Natural killer cell treated with Interleukin-12 subunit alpha and Interleukin-12 subunit beta and Interleukin-15 and Interleukin-18, amount 100 ng/mL, for 72 hours (primary cell): ENCODE data around the gene AGAP5. TPM values are rescaled to one million over a fixed set of nuclear protein-coding genes. Genes with fewer than 3 reads are reported as not detected.
"Not testable (repeated sequence)": the region's sequence is repeated elsewhere in the genome, so short reads cannot be mapped to it uniquely, and the experiment has no call there.

ENCODE experiments used
- ATAC-seq, 2 donors: fragments of 150-1000 bp; cut with Tn5 transposase in 1 of 2; sonication (Bioruptor Pico), chemical (Tn5 transposase) in 1 of 2; 2 replicates each; pipeline ENCODE4 v1.10.0; 2021
- DNase-seq: peaks from one replicate; pipeline ENCODE4 v3.0.0; 2022; ENCODE audit warnings: low spot score
- H3K27ac Mint-ChIP-seq, 2 donors: 1 replicate in 1 of 2; 2 replicates in 1 of 2; pipeline ENCODE4 v1.8.0; 2022; ENCODE audit warnings: mixed read lengths in 2 of 2, mild to moderate bottlenecking in 1 of 2, moderate library complexity in 1 of 2
- H3K27me3 Mint-ChIP-seq, 2 donors: 1 replicate in 1 of 2; 2 replicates in 1 of 2; pipeline ENCODE4 v1.8.0; 2022; ENCODE audit warnings: mixed read lengths in 2 of 2
- H3K36me3 Mint-ChIP-seq: one replicate; pipeline ENCODE4 v1.8.0; 2022; ENCODE audit warnings: mixed read lengths
- H3K4me1 Mint-ChIP-seq, 2 donors: 1 replicate in 1 of 2; 2 replicates in 1 of 2; pipeline ENCODE4 v1.8.0; 2022; ENCODE audit warnings: low read depth in 2 of 2, mixed read lengths in 2 of 2, mild to moderate bottlenecking in 1 of 2
- H3K4me3 Mint-ChIP-seq: one replicate; pipeline ENCODE4 v1.8.0; 2022; ENCODE audit warnings: mixed read lengths
- H3K9me3 Mint-ChIP-seq: 2 replicates; pipeline ENCODE4 v1.8.0; 2022; ENCODE audit warnings: mixed read lengths
- total RNA-seq, 2 donors: library from RNA; stranded (reverse); gene quantifications; one replicate each; pipeline ENCODE4 v1.2.3, GENCODE V29; 2022

Gene AGAP5
- total RNA-seq, 2 donors from 2014 or later: 9.8 to 26.0 TPM

- ATAC-seq (peak; percentile 92 to 93), DNase-seq (peak; percentile 90)
- Mint-ChIP-seq H3K9me3 (no peaks in the 10 kb centered on the region), H3K4me1 (peaks cover 11 to 16% of the 10 kb centered on the region in 2 donors), H3K27ac (peak overlapping the region; percentile 92 to 95), H3K4me3 (peak overlapping the region; percentile 93), H3K36me3 (peaks cover 13% of the 10 kb centered on the region), H3K27me3 (no peaks in the 10 kb centered on the region)
These were observed 32.4 kb upstream of the AGAP5 start for GRCh38 chr10:73730153-73730906.

DNA sequence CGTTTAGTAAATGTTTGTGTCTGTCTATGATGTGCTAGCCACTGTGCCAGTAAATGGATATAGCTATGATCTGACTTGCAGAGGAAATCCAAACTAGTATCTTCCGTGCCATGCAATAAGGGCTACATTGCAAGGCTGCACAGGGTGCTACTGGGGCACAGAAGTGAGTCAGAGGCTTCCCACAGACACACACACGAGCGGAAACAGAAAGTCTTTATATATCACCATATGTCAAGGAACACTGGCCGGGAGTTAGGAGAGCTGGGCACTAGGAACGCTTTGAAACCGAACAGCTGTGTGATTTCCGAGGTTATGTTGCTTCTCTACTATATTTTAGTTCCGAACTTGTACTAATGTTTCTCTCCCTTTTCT is 31.9 kb upstream of the AGAP5 start:
- not testable (repeated sequence) for H3K27me3 Mint-ChIP-seq, H3K9me3 Mint-ChIP-seq
- H3K36me3 Mint-ChIP-seq: peaks cover 13% of the 10 kb centered on the region
- H3K4me1 Mint-ChIP-seq: peaks cover 8 to 16% of the 10 kb centered on the region in 2 donors
- peak; percentile 62 to 66 for ATAC-seq
- H3K4me3 Mint-ChIP-seq: peak overlapping the region; percentile 93
- peak overlapping the region; percentile 92 to 95 for H3K27ac Mint-ChIP-seq
- DNase-seq: peak; percentile 69

- no peaks in the 10 kb centered on the region for H3K27me3 Mint-ChIP-seq
- peaks cover 0 to 7% of the 10 kb centered on the region in 2 donors for H3K4me1 Mint-ChIP-seq
- no peaks in the 10 kb centered on the region for H3K9me3 Mint-ChIP-seq
- no peak overlapping the region for H3K27ac Mint-ChIP-seq
- no peak overlapping the region for H3K4me3 Mint-ChIP-seq
- ATAC-seq (no peak), DNase-seq (no peak)
- peaks cover 21% of the 10 kb centered on the region for H3K36me3 Mint-ChIP-seq
These were observed 25.6 kb upstream of the AGAP5 start for GRCh38 chr10:73723516-73723915.

- H3K27me3 Mint-ChIP-seq, H3K4me1 Mint-ChIP-seq, H3K9me3 Mint-ChIP-seq, H3K4me3 Mint-ChIP-seq, ATAC-seq, H3K27ac Mint-ChIP-seq, DNase-seq: not testable (repeated sequence)
- peaks cover 18% of the 10 kb centered on the region for H3K36me3 Mint-ChIP-seq
These were observed 22.7 kb upstream of the AGAP5 start for GRCh38 chr10:73720561-73720960.

DNA sequence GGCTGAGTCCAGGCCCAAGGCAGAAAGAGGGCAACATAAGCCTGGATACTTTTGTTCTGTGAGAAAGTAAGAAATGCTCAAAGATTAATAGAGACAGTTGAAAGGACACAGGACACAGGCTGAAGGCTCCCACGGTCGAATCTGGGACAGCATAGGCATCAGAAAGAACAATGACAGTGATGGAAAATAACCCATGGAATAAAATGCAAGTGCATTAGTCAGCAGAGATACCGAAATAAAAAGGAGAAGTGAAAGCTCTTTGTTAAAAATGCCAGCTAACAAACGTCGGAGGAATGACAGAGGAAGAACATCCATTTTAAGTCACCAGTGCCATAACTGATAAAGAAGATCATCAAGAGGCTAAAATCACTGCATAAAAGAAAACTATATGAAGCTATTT is 19.6 kb upstream of the AGAP5 start:
- no peak for ATAC-seq
- Mint-ChIP-seq H3K4me1 (no peaks in the 10 kb centered on the region), H3K27me3 (no peaks in the 10 kb centered on the region), H3K27ac (no peak overlapping the region), H3K36me3 (peaks cover 18% of the 10 kb centered on the region), H3K9me3 (no peaks in the 10 kb centered on the region), H3K4me3 (no peak overlapping the region)
- DNase-seq: no peak

DNA sequence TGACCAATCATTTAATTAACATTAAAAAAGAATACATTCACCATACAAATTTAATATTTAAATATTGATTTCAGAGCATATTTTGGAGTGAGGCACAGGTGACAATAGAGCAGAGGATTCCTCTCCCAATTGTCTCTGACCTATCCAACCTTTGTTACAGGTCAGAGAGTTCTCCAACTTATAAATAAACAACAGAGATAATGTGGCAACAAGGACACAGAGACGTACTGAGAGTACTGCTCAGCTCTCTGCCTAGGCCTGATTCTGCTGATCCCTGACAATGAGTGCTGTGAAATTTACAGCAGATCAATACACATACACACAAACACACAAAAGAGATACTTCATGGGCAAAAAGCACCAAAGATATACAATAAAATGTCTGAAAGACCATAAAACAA is 18.3 kb upstream of the AGAP5 start:
- peaks cover 18% of the 10 kb centered on the region for H3K36me3 Mint-ChIP-seq
- no peak overlapping the region for H3K4me3 Mint-ChIP-seq
- no peak for ATAC-seq
- no peaks in the 10 kb centered on the region for H3K27me3 Mint-ChIP-seq
- H3K27ac Mint-ChIP-seq: no peak overlapping the region
- no peak for DNase-seq
- H3K4me1 Mint-ChIP-seq: no peaks in the 10 kb centered on the region
- H3K9me3 Mint-ChIP-seq: no peaks in the 10 kb centered on the region

DNA sequence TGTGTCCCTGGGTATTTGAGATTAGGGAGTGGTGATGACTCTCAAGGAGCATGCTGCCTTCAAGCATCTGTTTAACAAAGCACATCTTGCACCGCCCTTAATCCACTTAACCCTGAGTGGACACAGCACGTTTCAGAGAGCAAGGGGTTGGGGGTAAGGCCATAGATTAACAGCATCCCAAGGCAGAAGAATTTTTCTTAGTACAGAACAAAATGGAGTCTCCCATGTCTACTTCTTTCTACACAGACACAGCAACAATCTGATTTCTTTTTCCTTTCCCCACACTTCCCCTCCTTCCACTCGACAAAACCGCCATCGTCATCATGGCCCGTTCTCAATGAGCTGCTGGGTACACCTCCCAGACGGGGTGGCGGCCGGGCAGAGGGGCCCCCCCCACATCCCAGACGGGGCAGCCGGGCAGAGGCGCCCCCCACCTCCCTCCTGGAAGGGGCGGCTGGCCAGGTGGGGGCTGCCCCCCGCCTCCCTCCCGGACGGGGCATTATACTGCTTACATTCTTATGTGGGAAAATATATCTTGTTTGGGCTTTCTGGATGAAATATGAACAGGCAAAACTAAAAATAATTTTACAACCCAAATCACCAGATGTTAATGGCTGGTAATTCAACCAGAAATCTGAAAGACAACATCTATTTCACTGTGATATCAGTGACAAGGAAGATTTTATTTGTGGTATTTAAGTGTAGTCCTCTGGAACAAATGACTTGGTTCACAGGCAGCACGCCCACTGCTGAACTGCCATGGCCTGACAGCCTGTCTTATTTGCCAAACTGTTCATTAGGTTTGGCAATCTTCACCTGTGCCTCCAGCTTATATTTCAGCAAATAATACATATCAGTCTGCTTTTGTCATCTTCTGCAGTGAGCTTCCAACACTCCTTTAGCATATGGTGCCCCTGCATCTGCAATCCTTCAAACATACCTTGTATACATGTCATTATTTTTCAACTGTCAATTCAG is 17.6 kb upstream of the AGAP5 start:
- not testable (repeated sequence) for ATAC-seq, H3K4me3 Mint-ChIP-seq

DNA sequence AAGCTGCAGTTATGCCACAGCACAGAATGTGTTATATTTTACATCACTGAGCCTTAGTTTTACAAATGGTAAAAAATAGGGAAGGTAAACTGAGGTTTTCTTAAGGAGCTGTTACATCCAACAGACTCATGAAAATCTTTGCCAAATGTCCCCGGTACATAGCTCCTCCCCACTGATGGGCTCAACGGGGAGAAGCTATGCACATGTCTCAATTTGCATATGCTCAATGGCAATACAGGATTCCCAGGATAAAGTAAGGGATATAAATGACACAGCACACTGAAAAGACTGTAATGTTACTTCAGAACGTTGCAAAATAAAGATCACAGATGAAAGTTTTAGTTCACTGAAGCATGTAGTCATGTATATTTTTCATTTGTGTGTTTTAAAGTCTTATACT is 16.6 kb upstream of the AGAP5 start:
- DNase-seq, H3K4me3 Mint-ChIP-seq, ATAC-seq, H3K9me3 Mint-ChIP-seq, H3K27ac Mint-ChIP-seq, H3K27me3 Mint-ChIP-seq, H3K4me1 Mint-ChIP-seq: not testable (repeated sequence)
- peaks cover 18% of the 10 kb centered on the region for H3K36me3 Mint-ChIP-seq

More for the DNA sequence above, 17.6 kb upstream of the AGAP5 start:
- H3K27ac Mint-ChIP-seq, H3K27me3 Mint-ChIP-seq, DNase-seq, H3K9me3 Mint-ChIP-seq, H3K4me1 Mint-ChIP-seq: not testable (repeated sequence)
- H3K36me3 Mint-ChIP-seq: peaks cover 18% of the 10 kb centered on the region

DNA sequence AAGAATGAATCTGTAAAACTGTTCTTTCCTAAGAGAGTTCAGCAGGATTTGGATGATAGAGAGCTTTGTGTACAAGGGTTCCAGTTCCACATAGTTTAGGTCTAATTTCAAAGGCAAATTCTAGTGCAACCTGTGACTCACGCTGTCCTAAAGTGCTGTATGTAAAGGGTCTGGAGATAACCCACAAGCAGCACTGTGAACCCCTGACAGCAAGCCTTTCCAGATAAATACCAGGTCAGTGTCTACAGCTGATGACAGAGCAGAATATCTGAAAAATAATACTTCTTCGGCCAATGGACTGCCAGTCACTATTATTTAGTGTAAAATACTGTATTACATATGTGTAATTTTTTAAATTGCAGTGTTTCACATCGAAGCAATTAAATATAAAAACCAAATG is 16.0 kb upstream of the AGAP5 start:
- not testable (repeated sequence) for H3K9me3 Mint-ChIP-seq, DNase-seq, H3K4me1 Mint-ChIP-seq, H3K27me3 Mint-ChIP-seq, H3K27ac Mint-ChIP-seq, H3K4me3 Mint-ChIP-seq, ATAC-seq
- H3K36me3 Mint-ChIP-seq: peaks cover 13% of the 10 kb centered on the region

GRCh38 chr10:73711683-73712082 is 13.8 kb upstream of the AGAP5 start:
- H3K4me3 Mint-ChIP-seq, DNase-seq, ATAC-seq, H3K36me3 Mint-ChIP-seq, H3K27me3 Mint-ChIP-seq, H3K9me3 Mint-ChIP-seq, H3K4me1 Mint-ChIP-seq, H3K27ac Mint-ChIP-seq: not testable (repeated sequence)

GRCh38 chr10:73708122-73708521 is 10.2 kb upstream of the AGAP5 start:
- H3K4me1 Mint-ChIP-seq, H3K27me3 Mint-ChIP-seq, H3K4me3 Mint-ChIP-seq, H3K9me3 Mint-ChIP-seq, H3K36me3 Mint-ChIP-seq, ATAC-seq, DNase-seq, H3K27ac Mint-ChIP-seq: not testable (repeated sequence)

GRCh38 chr10:73707628-73708027 is 9.7 kb upstream of the AGAP5 start:
- not testable (repeated sequence) for H3K4me1 Mint-ChIP-seq, H3K36me3 Mint-ChIP-seq, H3K9me3 Mint-ChIP-seq, DNase-seq, H3K27ac Mint-ChIP-seq, ATAC-seq, H3K27me3 Mint-ChIP-seq, H3K4me3 Mint-ChIP-seq

- Mint-ChIP-seq H3K36me3 (peaks cover 13% of the 10 kb centered on the region), H3K27ac (peak overlapping the region in 1 of 2 donors; percentile 61)
- not testable (repeated sequence) for H3K9me3 Mint-ChIP-seq, H3K27me3 Mint-ChIP-seq, H3K4me3 Mint-ChIP-seq, ATAC-seq, H3K4me1 Mint-ChIP-seq, DNase-seq
These were observed 8.6 kb upstream of the AGAP5 start for GRCh38 chr10:73706488-73706887.

GRCh38 chr10:73705506-73706072 is 7.7 kb upstream of the AGAP5 start:
- peaks cover 16% of the 10 kb centered on the region for H3K36me3 Mint-ChIP-seq
- H3K27ac Mint-ChIP-seq, H3K9me3 Mint-ChIP-seq, ATAC-seq, H3K4me3 Mint-ChIP-seq, DNase-seq, H3K27me3 Mint-ChIP-seq, H3K4me1 Mint-ChIP-seq: not testable (repeated sequence)
